H1 (cell line): ENCODE data around the gene LENG1. TPM values are rescaled to one million over a fixed set of nuclear protein-coding genes. Genes with fewer than 3 reads are reported as not detected.

ENCODE experiments used
- BCL11A ChIP-seq, 2 experiments: IDR thresholded peaks; one replicate each; pipeline ENCODE4 v1.6.1; 2011; ENCODE audit warnings: low read depth in 2 of 2, low read length in 2 of 2, mild to moderate bottlenecking in 2 of 2
- BRCA1 ChIP-seq: IDR thresholded peaks from 2 replicates; pipeline ENCODE4 v1.6.1; 2012; ENCODE audit warnings: low read depth, low read length, improper control_type of control experiment
- CREB1 ChIP-seq: IDR thresholded peaks from 2 replicates; pipeline ENCODE4 v1.6.1; 2012; ENCODE audit warnings: inconsistent platforms
- GTF2F1 ChIP-seq: IDR thresholded peaks from 2 replicates; pipeline ENCODE4 v1.6.1; 2012; ENCODE audit warnings: low read depth, low read length, improper control_type of control experiment, borderline replicate concordance
- JUND ChIP-seq: IDR thresholded peaks from 2 replicates; pipeline ENCODE4 v1.6.1; 2011; ENCODE audit warnings: mild to moderate bottlenecking, improper control_type of control experiment, low read length
- KDM1A ChIP-seq: fragments of 200-600, 300-600 bp; sonication (generic); IDR thresholded peaks from 2 replicates; pipeline ENCODE4 v1.7.1; 2016; ENCODE audit warnings: mild to moderate bottlenecking, low read length, borderline replicate concordance
- NRF1 ChIP-seq: IDR thresholded peaks from 2 replicates; pipeline ENCODE4 v1.6.1; 2011; ENCODE audit warnings: mild to moderate bottlenecking, low read depth, low read length, improper control_type of control experiment
- SIN3A ChIP-seq, 2 experiments: IDR thresholded peaks in 1 of 2; conservative IDR thresholded peaks in 1 of 2; 2 replicates each; pipeline ENCODE4 v1.6.1; 2011 to 2012; ENCODE audit warnings: low read length in 2 of 2, improper control_type of control experiment in 1 of 2, low read depth in 1 of 2, mild to moderate bottlenecking in 1 of 2
- SP4 ChIP-seq: IDR thresholded peaks from 2 replicates; pipeline ENCODE4 v1.6.1; 2012; ENCODE audit warnings: low read length, inconsistent platforms
- ZNF274 ChIP-seq: IDR thresholded peaks from 2 replicates; pipeline ENCODE4 v1.7.0; 2012; ENCODE audit warnings: low read length, borderline replicate concordance; ENCODE audit errors: extremely low read depth
- polyA plus RNA-seq, 7 experiments: library from polyadenylated mRNA; depleted of rRNA in 3 of 7; stranded (reverse) in 5 of 7; unstranded in 2 of 7; fragments of >200 nt in 5 of 7; fragments of 200-250 nt in 2 of 7; gene quantifications; 1 replicate in 5 of 7; 2 replicates in 1 of 7; 4 replicates in 1 of 7; pipeline versions ENCODE4 v1.2.1 to v1.2.3, GENCODE V29; 2011 to 2013; ENCODE audit warnings: missing spikeins in 2 of 7, mixed read lengths in 2 of 7
- total RNA-seq: library from RNA; stranded (reverse); fragmentation: NEBNext Ultra II Directional; extraction: Animal tissue kit (Norgen Biotek cat#: 25700); gene quantifications from 2 replicates; pipeline ENCODE4 v1.2.1, GENCODE V29; 2021
- TF ChIP-seq, protein P1 (sequence below): fragments of 300-600 bp; sonication (generic); IDR thresholded peaks from 2 replicates; pipeline ENCODE4 v1.7.1; 2012; ENCODE audit warnings: low read length, moderate library complexity, mild to moderate bottlenecking, inconsistent platforms; ENCODE audit not compliant: insufficient replicate concordance
- TF ChIP-seq, protein P2 (sequence below): IDR thresholded peaks from 2 replicates; pipeline ENCODE4 v1.6.1; 2012; ENCODE audit warnings: inconsistent platforms

Gene LENG1
- total and polyA plus RNA-seq, 2 of the 8 experiments (the other 6 are each of a cell fraction or from before 2014, with no cell fraction given) = 1.2 to 4.4 TPM

GRCh38 chr19:54124393-54124792 lies 35.1 kb downstream of the LENG1 start (continued):
- TF ChIP-seq, protein P1, sequence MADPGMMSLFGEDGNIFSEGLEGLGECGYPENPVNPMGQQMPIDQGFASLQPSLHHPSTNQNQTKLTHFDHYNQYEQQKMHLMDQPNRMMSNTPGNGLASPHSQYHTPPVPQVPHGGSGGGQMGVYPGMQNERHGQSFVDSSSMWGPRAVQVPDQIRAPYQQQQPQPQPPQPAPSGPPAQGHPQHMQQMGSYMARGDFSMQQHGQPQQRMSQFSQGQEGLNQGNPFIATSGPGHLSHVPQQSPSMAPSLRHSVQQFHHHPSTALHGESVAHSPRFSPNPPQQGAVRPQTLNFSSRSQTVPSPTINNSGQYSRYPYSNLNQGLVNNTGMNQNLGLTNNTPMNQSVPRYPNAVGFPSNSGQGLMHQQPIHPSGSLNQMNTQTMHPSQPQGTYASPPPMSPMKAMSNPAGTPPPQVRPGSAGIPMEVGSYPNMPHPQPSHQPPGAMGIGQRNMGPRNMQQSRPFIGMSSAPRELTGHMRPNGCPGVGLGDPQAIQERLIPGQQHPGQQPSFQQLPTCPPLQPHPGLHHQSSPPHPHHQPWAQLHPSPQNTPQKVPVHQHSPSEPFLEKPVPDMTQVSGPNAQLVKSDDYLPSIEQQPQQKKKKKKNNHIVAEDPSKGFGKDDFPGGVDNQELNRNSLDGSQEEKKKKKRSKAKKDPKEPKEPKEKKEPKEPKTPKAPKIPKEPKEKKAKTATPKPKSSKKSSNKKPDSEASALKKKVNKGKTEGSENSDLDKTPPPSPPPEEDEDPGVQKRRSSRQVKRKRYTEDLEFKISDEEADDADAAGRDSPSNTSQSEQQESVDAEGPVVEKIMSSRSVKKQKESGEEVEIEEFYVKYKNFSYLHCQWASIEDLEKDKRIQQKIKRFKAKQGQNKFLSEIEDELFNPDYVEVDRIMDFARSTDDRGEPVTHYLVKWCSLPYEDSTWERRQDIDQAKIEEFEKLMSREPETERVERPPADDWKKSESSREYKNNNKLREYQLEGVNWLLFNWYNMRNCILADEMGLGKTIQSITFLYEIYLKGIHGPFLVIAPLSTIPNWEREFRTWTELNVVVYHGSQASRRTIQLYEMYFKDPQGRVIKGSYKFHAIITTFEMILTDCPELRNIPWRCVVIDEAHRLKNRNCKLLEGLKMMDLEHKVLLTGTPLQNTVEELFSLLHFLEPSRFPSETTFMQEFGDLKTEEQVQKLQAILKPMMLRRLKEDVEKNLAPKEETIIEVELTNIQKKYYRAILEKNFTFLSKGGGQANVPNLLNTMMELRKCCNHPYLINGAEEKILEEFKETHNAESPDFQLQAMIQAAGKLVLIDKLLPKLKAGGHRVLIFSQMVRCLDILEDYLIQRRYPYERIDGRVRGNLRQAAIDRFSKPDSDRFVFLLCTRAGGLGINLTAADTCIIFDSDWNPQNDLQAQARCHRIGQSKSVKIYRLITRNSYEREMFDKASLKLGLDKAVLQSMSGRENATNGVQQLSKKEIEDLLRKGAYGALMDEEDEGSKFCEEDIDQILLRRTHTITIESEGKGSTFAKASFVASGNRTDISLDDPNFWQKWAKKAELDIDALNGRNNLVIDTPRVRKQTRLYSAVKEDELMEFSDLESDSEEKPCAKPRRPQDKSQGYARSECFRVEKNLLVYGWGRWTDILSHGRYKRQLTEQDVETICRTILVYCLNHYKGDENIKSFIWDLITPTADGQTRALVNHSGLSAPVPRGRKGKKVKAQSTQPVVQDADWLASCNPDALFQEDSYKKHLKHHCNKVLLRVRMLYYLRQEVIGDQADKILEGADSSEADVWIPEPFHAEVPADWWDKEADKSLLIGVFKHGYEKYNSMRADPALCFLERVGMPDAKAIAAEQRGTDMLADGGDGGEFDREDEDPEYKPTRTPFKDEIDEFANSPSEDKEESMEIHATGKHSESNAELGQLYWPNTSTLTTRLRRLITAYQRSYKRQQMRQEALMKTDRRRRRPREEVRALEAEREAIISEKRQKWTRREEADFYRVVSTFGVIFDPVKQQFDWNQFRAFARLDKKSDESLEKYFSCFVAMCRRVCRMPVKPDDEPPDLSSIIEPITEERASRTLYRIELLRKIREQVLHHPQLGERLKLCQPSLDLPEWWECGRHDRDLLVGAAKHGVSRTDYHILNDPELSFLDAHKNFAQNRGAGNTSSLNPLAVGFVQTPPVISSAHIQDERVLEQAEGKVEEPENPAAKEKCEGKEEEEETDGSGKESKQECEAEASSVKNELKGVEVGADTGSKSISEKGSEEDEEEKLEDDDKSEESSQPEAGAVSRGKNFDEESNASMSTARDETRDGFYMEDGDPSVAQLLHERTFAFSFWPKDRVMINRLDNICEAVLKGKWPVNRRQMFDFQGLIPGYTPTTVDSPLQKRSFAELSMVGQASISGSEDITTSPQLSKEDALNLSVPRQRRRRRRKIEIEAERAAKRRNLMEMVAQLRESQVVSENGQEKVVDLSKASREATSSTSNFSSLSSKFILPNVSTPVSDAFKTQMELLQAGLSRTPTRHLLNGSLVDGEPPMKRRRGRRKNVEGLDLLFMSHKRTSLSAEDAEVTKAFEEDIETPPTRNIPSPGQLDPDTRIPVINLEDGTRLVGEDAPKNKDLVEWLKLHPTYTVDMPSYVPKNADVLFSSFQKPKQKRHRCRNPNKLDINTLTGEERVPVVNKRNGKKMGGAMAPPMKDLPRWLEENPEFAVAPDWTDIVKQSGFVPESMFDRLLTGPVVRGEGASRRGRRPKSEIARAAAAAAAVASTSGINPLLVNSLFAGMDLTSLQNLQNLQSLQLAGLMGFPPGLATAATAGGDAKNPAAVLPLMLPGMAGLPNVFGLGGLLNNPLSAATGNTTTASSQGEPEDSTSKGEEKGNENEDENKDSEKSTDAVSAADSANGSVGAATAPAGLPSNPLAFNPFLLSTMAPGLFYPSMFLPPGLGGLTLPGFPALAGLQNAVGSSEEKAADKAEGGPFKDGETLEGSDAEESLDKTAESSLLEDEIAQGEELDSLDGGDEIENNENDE = no peak
- no peak for TF ChIP-seq BCL11A (IDR thresholded peaks at IDR 0.05; ENCODE audit: low read depth in 2 of 2, low read length in 2 of 2)
- no peak for TF ChIP-seq SIN3A (conservative IDR thresholded peaks at IDR 0.05 in 1 of 2, IDR thresholded peaks at IDR 0.05 in 1 of 2; ENCODE audit: low read depth in 1 of 2, low read length in 2 of 2)
- TF ChIP-seq KDM1A = no peak
- no peak for TF ChIP-seq GTF2F1
- no peak for TF ChIP-seq CREB1
- TF ChIP-seq BRCA1 = no peak
- no peak for TF ChIP-seq SP4
- no peak for TF ChIP-seq JUND
- TF ChIP-seq, protein P2, sequence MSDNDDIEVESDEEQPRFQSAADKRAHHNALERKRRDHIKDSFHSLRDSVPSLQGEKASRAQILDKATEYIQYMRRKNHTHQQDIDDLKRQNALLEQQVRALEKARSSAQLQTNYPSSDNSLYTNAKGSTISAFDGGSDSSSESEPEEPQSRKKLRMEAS = no peak
- TF ChIP-seq NRF1 = no peak
- TF ChIP-seq ZNF274 = no peak
